DMS153 treated with DMSO at 0.1 percent for 48 hours (cell line): ENCODE data around the gene HSD17B13.
A peak's percentile ranks its signal among the peaks of the same experiment; 100 is the strongest.
"Not testable (repeated sequence)": the region's sequence is repeated elsewhere in the genome, so short reads cannot be mapped to it uniquely, and the experiment has no call there.

Experiments used
- DNase-seq: peaks from one replicate; lab custom pipeline; 2025; ENCODE audit not compliant: unreplicated experiment; lab: John Stamatoyannopoulos, UW

Gene HSD17B13

GRCh38 chr4:87316961-87317360 lies 5.7 kb downstream of the HSD17B13 start:
- DNase-seq = no peak

DNA sequence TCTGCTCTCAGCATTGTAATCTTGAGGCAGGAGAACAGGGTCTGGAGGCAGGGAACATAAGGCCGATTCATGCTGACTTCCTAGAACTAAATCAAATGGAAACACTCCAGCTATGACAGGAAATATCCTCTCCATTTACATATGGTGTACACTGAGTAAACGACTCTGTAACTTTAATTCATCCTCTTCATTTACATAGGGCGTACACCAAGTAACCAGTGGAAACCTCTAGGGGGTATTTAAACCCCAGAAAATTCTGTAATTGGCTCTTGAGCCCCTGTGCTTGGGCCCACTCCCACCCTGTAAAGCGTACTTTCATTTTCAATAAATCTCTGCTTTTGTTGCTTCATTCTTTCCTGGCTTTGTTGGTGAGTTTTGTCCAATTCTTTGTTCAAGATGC lies 7.7 kb downstream of the HSD17B13 start:
- not testable (repeated sequence) for DNase-seq

DNA sequence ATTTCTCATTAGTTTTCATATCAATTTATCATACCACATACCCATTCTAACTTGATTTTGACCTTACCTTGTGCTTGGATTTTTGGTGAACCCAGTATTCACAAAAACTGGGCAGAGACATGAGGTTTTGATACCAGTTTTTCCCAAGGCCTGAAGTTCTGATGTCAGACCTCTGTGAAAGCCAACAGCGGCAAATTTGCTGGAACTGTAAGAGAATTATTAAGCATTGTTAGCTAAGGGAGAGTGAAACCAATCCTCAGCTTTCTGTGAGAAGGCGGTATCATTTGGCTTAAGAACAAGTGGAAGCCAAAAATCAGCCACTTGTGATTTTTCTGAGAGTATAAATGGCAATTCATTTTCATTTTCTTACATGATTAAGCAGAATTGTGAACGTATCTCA lies 8.9 kb downstream of the HSD17B13 start:
- no peak for DNase-seq

- DNase-seq = no peak
Measured at GRCh38 chr4:87311684-87312083, 11.0 kb downstream of the HSD17B13 start.

DNA sequence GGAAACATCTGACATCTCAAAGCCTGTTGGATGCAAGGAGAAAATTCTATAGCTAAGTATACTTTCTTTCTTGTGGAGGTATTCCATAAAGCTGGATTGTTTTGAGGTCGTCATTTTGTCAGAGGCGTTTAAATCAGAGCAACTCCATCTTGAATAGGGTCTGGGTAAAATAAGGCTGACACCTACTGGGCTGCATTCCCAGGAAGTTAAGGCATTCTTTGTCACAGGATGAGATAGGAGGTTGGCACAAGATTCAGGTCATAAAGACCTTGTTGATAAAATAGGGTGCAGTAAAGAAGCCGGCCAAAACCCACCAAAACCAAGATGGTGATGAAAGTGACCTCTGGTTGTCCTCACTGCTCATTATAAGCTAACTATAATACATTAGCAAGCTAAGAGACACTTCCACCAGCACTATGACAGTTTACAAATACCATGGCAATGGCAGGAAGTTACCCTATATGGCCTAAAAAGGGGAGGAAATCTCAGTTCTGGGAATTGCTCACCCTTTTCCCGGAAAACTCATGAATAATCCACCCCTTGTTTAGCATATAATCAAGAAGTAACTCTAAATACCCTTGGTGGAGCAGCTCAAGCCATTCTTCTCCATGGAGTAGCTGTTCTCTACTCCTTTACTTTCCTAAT lies 11.9 kb downstream of the HSD17B13 start:
- DNase-seq = no peak

GRCh38 chr4:87309625-87310024 lies 13.1 kb downstream of the HSD17B13 start:
- DNase-seq = no peak

DNA sequence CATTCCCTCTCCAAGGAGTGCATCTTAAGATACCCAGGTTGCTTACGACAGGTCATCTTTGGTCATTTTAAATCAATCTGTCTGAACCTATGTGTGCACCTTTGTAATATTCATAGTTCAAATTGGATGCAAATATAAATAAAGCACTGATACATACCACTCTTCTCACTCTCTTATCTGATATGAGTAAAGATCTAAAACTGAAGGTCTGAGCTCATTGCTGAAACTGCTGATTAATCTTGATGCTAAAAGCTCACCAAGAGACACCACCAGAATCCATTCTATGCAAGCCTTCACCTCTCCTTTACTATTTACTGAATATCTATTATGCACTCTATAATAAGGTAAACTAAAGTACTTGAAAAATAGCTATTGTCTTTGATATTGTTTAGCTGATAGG lies 16.6 kb downstream of the HSD17B13 start:
- no peak for DNase-seq

- no peak for DNase-seq
Measured at GRCh38 chr4:87305562-87305961, 17.1 kb downstream of the HSD17B13 start.

DNA sequence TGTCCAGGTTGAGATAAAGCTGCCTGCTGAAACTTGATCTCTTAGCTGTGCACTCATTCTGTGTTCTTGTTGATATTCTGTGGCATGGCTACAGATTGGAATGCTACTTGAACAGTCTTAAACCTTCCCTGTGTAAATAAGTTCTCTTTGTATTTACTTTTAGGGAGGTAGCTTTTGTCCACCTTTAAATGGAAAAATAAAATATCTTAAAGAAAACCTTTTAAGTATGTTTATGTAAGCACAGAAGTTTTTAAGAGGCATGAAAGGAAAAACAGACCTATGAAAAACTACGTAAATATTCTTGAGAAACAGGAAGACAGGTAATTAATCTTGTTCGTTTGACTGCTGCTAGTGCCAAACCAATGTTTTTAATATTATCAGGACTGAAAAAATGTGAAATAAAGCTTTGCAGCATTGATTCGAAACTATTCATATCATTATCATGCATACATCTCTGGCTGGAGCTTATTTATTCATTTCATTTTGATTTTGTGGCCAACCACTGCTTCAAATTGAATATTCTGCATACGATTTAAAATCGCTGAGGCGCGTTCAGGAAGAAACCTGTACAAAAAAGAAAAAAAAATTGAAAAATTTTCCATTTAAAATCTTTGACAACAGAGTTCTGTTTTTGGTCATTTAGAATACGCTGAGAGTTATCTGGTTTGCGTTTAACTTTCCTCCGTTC lies 17.8 kb downstream of the HSD17B13 start:
- DNase-seq = peak; percentile 18

- no peak for DNase-seq
Measured at GRCh38 chr4:87299898-87300297, 22.8 kb downstream of the HSD17B13 start.

DNA sequence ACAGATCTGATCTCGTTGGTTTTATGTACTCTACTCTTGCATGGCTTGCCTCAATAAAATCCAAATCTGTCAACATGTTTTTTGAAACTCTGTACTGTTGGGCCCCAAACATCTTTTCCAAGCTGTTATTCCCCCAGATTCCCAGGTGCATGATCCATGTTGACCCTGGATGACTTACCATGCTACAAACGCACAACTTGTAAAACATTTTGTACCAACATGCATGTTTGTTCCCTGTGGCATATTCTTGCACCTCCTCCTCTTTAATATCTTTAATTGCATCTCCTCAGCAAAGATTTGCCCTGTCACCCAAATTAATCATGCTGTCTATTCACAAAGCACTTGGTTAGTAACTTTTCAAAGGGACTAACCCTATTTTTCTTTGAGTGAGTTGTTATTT lies 24.3 kb downstream of the HSD17B13 start:
- no peak for DNase-seq

GRCh38 chr4:87294911-87295310 lies 27.8 kb downstream of the HSD17B13 start:
- DNase-seq = not testable (repeated sequence)

DNA sequence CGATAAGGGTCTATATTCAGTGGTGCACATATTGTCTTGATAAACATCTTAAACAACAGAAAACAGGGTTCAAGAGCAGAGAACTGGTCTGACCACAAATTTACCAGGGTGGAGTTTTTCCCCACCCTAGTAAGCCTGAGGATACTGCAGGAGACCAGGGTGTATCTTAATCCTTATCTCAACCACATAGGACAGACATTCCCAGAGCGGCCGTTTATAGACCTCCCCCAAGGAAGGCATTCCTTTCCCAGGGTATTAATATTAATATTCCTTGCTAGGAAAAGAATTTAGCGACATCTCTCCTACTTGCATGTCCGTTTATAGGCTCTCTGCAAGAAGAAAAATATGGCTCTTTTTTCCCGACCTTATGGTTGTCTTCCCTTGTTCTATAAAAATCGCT lies 28.8 kb downstream of the HSD17B13 start:
- DNase-seq = not testable (repeated sequence)

GRCh38 chr4:87286970-87287369 lies 35.7 kb downstream of the HSD17B13 start:
- no peak for DNase-seq

- DNase-seq = not testable (repeated sequence)
Measured at GRCh38 chr4:87284268-87284667, 38.4 kb downstream of the HSD17B13 start.

GRCh38 chr4:87283151-87283550 lies 39.5 kb downstream of the HSD17B13 start:
- no peak for DNase-seq

DNA sequence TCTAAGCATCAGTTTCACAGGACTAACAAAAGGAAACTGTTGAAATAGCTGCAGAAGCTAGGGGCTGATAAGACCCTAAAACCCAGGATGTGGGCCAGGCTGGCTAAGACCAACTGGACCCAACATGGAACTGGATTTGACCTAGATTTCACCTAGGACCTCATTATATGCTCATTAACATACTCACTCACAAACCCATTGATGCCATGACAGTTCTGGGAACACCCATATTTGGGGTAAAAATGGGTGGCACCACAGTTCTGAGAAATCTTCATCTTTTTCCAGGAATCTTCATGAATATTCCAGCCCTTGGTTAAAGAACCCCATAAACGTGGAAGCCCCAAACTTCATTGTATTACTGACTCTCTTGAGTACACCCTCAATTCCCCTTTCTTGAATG lies 41.1 kb downstream of the HSD17B13 start:
- no peak for DNase-seq

- no peak for DNase-seq
Measured at GRCh38 chr4:87278335-87278794, 44.3 kb downstream of the HSD17B13 start.

DNA sequence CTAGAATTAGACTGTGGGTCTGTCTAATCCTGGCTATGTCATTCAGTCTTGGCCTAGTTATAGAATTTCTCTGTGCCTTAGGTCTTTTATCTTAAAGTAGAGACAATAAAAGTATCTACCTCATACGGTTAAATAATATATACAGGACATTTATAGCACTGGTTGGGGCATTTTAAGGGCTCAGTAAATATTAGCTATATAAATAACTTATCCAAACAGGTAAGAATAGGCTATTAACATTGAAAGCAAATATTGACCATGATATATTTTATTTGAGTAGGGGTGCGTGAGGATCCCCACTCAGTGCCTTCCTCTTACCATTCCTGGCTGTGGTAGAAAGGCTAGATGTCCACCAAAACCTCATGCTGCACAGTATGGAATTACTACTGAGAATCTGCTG lies 47.4 kb downstream of the HSD17B13 start:
- no peak for DNase-seq

DNA sequence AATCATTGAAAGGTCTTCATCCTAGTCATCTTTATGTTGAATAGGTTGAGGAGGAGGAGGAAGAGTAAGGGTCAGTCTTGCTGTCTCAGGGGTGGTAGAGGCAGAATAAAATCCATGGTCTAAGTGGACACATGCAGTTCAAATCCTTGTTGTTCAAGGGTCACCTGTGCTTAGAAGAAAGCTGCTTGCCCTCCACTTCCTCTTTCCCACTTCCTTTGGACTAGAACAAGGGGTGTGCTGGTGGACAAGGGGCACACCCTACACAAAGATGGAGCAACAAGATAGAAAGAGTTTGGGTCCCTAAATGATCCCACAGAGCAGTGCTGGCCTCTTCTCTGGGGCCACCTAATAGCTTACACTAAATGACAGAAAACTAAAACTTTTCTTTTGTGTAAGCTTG lies 47.9 kb downstream of the HSD17B13 start:
- DNase-seq = no peak

DNA sequence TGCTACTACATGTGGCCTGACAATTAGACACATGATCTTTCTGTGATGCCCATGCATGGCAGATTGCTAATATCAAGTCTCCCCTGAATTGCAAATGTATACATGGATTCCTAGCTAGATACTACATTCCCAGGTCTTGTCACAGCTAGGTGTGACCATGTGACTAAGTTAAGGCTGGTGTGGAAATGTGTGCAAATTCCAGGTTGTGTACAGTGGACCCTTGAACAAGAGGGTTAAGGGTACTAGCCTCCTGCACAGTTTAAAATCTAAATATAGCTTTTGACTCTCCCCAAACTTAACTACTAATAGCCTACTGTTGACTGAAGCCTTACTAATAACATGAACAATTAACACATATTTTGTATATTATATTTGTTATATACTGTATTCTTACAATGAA lies 48.4 kb downstream of the HSD17B13 start:
- DNase-seq = no peak

GRCh38 chr4:87270825-87271224 lies 51.9 kb downstream of the HSD17B13 start:
- no peak for DNase-seq

GRCh38 chr4:87270144-87270543 lies 52.5 kb downstream of the HSD17B13 start:
- peak; percentile 43 for DNase-seq
